Measurements from ENCODE around the gene PRKAA1. TPM values are rescaled to one million over a fixed set of nuclear protein-coding genes. Genes with fewer than 3 reads are reported as not detected.
"Not testable (repeated sequence)": the region's sequence is repeated elsewhere in the genome, so short reads cannot be mapped to it uniquely, and the experiment has no call there.

The PRKAA1 gene
- total RNA-seq, 8 experiments from 2014 or later = 18.3 to 70.7 (median 33.8) TPM

DNA sequence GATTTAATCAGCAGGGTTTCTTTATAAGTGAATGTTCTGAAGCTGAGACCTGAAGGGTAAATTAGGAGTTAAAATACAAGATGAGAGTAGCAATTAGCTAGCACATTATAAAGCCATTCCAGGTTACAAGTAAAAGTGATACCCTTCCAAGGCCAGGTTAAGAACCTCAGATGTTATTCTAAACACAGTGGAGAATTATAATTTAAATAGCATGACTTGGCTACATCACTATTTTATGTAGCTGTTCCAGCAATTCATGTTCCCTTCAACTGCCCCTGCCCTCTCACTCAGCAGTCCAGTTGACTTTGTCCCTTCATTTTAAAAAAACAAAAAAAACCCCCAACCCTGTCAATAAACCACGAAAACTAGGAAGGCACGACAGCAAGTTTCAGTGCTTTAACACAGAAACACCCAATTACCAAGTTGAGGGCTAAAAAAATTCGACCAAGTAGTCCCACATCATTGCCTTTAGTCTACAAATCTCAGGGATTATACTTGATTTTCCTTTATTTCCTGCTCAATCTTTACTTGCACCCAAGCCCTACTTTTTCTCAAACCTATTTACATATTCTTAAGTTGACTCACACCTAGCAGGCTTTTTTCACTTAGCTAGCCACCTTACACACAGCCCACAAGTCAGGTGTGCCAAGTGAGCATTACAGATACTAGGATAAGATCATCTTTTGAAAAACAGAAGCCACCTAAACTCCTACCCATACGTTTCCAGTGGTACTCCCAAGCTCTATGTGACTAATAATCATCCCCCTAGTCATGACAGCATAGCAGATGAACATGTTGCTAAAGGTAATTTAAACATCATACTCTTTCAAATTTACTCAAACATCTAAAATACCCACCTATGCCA, 33.4 kb upstream of the PRKAA1 start:
- WGBS, 10 experiments = 39 to 95% (median 66%) methylated on average over 2 to 4 of the region's 4 CpGs; no CpG with 5 or more reads in 2 of the 10 experiments
- in situ Hi-C loops (cut with MboI; ENCODE audit: low pct_unique_long_range_greater_than_20kb in 2 of 9, low sequenced_read_pairs in 9 of 9, unreplicated experiment in 9 of 9) = loop anchor here in 1 of 9 experiments (10.0 kb wide), 1 partner anchor 77 kb away; the partner anchor contains the start of gene TTC33
- H3K4me3 ChIP-seq = no peak overlapping the region
- H3K4me1 ChIP-seq (replicated peaks in 1 of 2) = peaks cover 5 to 18% of the 10 kb centered on the region in 2 donors
- no peak overlapping the region for H3K27ac ChIP-seq
- no peak for ATAC-seq (replicated peaks in 6 of 8)

GRCh38 chr5:40829748-40830533, 31.8 kb upstream of the PRKAA1 start:
- Histone ChIP-seq H3K4me1 (replicated peaks in 1 of 2) (peaks cover 0 to 12% of the 10 kb centered on the region in 2 donors), H3K27ac (no peak overlapping the region), H3K4me3 (no peak overlapping the region)
- 80 to 100% (median 92%) methylated on average over 1 to 4 of the region's 13 CpGs; no CpG with 5 or more reads in 3 of the 10 experiments for WGBS, 10 experiments
- in situ Hi-C loops (cut with MboI; ENCODE audit: low pct_unique_long_range_greater_than_20kb in 2 of 9, low sequenced_read_pairs in 9 of 9, unreplicated experiment in 9 of 9) = loop anchor here in 1 of 9 experiments (10.0 kb wide), 1 partner anchor 75 kb away; the partner anchor contains the start of gene TTC33
- ATAC-seq (replicated peaks in 6 of 8) = no peak

DNA sequence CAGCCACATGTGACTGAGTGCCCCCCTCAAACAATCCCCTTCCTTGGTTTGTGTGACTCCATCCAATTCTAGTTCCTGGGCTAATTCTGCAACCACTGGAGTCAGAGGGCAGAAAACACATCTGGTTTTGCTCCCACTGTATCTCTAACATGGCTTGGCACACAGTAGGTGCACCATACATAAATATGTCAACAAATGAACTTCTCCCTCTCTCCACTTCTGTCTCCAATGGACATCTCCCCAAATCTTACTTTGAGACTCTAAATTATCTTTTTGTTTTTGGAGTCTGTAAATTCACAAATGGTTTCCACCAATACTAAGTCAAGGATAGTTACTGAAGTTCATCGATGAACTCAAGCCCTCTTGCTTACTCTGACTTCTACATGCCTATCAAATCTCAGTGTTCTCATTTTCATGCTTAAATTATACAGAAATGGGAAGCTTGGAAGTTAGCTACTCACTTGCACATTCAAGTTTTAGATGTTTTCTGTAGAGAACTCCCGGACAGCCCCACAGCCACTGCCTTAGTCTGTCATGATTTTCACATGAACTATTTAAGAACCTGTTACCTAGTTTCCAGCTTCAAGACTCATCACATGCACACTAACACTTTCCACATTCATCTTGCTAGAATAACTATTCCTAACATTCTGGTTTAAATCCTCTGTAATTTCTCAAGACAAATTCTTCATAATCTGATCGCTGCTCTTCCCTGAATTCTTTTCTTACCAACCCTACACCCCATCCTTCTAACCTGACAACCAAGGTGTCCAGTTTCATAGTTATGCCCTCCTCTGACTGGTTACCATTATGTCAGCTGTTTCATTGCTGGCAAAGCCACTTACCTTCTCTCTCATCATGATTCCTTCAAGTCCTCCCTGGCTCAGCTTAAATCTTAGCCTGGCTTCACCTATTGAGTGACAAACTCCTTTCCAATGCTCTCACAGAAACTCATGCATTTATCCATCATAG, 30.8 kb upstream of the PRKAA1 start:
- ATAC-seq (replicated peaks in 6 of 8) = no peak
- in situ Hi-C loops (cut with MboI; ENCODE audit: low pct_unique_long_range_greater_than_20kb in 2 of 9, low sequenced_read_pairs in 9 of 9, unreplicated experiment in 9 of 9) = no loop called here
- no peak overlapping the region for H3K4me3 ChIP-seq
- no peak overlapping the region for H3K27ac ChIP-seq
- WGBS, 10 experiments = 90 to 100% (median 100%) methylated on average over 1 to 3 of the region's 3 CpGs; no CpG with 5 or more reads in 1 of the 10 experiments
- peaks cover 0 to 12% of the 10 kb centered on the region in 2 donors for H3K4me1 ChIP-seq (replicated peaks in 1 of 2)

- Histone ChIP-seq H3K4me1 (replicated peaks in 1 of 2) (peaks cover 0 to 3% of the 10 kb centered on the region in 2 donors), H3K27ac (no peak overlapping the region), H3K4me3 (no peak overlapping the region)
- 33 to 100% (median 97%) methylated on average over 1 to 3 of the region's 3 CpGs; no CpG with 5 or more reads in 1 of the 10 experiments for WGBS, 10 experiments
- in situ Hi-C loops (cut with MboI; ENCODE audit: low pct_unique_long_range_greater_than_20kb in 2 of 9, low sequenced_read_pairs in 9 of 9, unreplicated experiment in 9 of 9) = no loop called here
- no peak for ATAC-seq (replicated peaks in 6 of 8)
These were observed 30.0 kb upstream of the PRKAA1 start for GRCh38 chr5:40828021-40828631.

GRCh38 chr5:40827188-40827977, 29.2 kb upstream of the PRKAA1 start:
- no peak overlapping the region for H3K27ac ChIP-seq
- 77 to 100% (median 92%) methylated on average over 2 to 14 of the region's 14 CpGs for WGBS, 10 experiments
- no peak overlapping the region for H3K4me3 ChIP-seq
- H3K4me1 ChIP-seq (replicated peaks in 1 of 2) = no peaks in the 10 kb centered on the region
- in situ Hi-C loops (cut with MboI; ENCODE audit: low pct_unique_long_range_greater_than_20kb in 2 of 9, low sequenced_read_pairs in 9 of 9, unreplicated experiment in 9 of 9) = no loop called here
- no peak for ATAC-seq (replicated peaks in 6 of 8)

DNA sequence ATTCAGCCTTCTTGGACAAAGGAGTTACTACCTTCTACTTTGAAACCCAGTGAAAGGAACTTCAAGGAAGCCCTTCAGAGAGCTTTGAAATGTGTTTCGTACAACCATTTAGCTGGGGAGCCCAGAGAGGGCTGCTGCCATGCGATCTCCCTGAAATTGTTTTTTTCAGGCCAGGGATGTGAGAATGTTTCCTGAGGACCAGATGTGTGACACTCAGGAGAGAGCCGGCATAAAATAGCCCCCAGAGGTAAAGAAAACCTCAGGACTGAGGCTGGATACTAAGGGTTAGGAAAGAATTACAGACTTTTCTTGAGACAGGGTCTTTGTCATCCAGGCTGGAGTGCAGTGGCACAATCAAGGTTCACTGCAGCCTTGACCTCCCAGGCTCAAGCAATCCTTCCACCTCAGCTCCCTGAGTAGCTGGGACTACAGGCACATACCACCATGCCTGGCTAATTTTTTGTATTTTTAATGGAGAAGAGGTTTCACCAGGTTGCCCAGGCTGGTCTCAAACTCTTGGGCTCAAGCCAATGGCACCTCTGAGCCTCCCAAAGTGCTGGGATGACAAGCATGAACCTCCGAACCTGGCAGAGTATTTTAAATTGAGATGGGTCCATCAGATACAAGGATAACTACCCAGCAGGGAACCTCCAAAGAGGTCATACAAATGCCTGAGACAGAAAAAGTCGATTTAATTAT, 28.5 kb upstream of the PRKAA1 start:
- H3K27ac ChIP-seq = no peak overlapping the region
- ATAC-seq (replicated peaks in 6 of 8) = peak in 1 of 8 experiments; percentile 3
- WGBS, 10 experiments = 69 to 100% (median 99%) methylated on average over 1 to 5 of the region's 5 CpGs; no CpG with 5 or more reads in 4 of the 10 experiments
- in situ Hi-C loops (cut with MboI; ENCODE audit: low pct_unique_long_range_greater_than_20kb in 2 of 9, low sequenced_read_pairs in 9 of 9, unreplicated experiment in 9 of 9) = no loop called here
- H3K4me1 ChIP-seq (replicated peaks in 1 of 2) = no peaks in the 10 kb centered on the region
- H3K4me3 ChIP-seq = no peak overlapping the region

DNA sequence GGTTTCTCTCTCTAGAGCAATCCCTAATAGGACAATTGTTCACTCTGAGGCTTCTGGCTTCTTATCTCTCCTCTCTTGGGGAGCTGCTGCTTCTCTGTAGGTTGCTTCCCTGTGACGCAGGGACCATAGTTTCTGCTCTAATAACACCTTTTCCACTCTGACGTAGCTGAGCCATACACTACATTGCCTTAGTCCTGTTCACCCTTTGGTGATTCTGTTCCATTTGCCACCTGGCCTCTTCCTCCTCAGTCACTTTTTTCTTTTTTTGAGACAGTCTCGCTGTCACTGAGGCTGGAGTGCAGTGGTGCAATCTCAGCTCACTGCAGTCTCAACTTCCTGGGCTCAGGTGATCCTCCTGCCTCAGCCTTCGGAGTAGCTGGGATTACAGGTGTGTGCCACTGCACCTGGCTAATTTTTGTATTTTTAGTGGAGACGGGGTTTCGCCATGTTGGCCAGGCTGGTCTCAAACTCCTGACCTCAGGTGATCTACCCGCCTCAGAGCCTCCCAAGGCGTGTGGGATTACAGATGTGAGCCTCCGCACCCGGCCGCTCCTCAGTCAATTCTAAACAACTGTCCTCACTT, 27.4 kb upstream of the PRKAA1 start:
- peak in 4 of 8 experiments; percentile 3 to 15 (median 6) for ATAC-seq (replicated peaks in 6 of 8)
- H3K27ac ChIP-seq; in situ Hi-C loops (cut with MboI; ENCODE audit: low pct_unique_long_range_greater_than_20kb in 2 of 9, low sequenced_read_pairs in 9 of 9, unreplicated experiment in 9 of 9); H3K4me3 ChIP-seq; H3K4me1 ChIP-seq (replicated peaks in 1 of 2): not testable (repeated sequence)
- 17 to 100% (median 93%) methylated on average over 1 to 7 of the region's 11 CpGs; no CpG with 5 or more reads in 1 of the 10 experiments for WGBS, 10 experiments

DNA sequence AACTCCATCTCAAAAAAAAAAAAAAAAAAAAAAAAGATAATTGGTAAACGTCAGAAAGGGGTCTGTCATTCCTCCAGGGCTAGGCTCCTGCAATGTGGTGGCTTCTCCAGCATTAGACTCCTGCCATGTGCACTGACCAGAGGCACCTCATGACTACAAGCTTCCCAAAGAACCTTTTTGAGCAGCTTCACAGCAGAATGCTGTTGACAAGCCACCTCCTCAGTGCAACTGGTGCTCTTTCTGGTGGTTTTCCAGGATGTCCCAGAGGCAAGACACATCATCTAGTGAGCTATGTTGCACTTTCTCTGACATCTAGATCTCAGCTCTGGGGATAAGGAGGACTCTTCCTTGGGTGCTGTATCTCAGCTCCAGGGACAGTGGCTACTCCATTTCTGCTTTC, 25.3 kb upstream of the PRKAA1 start:
- Histone ChIP-seq H3K4me3 (no peak overlapping the region), H3K27ac (no peak overlapping the region), H3K4me1 (replicated peaks in 1 of 2) (no peaks in the 10 kb centered on the region)
- in situ Hi-C loops (cut with MboI; ENCODE audit: low pct_unique_long_range_greater_than_20kb in 2 of 9, low sequenced_read_pairs in 9 of 9, unreplicated experiment in 9 of 9) = no loop called here
- ATAC-seq (replicated peaks in 6 of 8) = peak in 1 of 8 experiments; percentile 37
- WGBS, 10 experiments = 0 to 50% (median 40%) methylated on average over 1 of the region's 1 CpG; no CpG with 5 or more reads in 6 of the 10 experiments

- Histone ChIP-seq H3K4me1 (replicated peaks in 1 of 2) (no peaks in the 10 kb centered on the region), H3K4me3 (no peak overlapping the region), H3K27ac (no peak overlapping the region)
- WGBS, 10 experiments = 80 to 83% (median 83%) methylated on average over 1 of the region's 2 CpGs; no CpG with 5 or more reads in 7 of the 10 experiments
- ATAC-seq (replicated peaks in 6 of 8) = no peak
- in situ Hi-C loops (cut with MboI; ENCODE audit: low pct_unique_long_range_greater_than_20kb in 2 of 9, low sequenced_read_pairs in 9 of 9, unreplicated experiment in 9 of 9) = no loop called here
These were observed 15.6 kb upstream of the PRKAA1 start for GRCh38 chr5:40813698-40814281.

GRCh38 chr5:40812125-40812524, 14.0 kb upstream of the PRKAA1 start:
- WGBS, 10 experiments = 20 to 100% (median 40%) methylated on average over 1 of the region's 1 CpG; no CpG with 5 or more reads in 5 of the 10 experiments
- H3K4me1 ChIP-seq (replicated peaks in 1 of 2) = no peaks in the 10 kb centered on the region
- H3K4me3 ChIP-seq = no peak overlapping the region
- no peak overlapping the region for H3K27ac ChIP-seq
- in situ Hi-C loops (cut with MboI; ENCODE audit: low pct_unique_long_range_greater_than_20kb in 2 of 9, low sequenced_read_pairs in 9 of 9, unreplicated experiment in 9 of 9) = no loop called here
- no peak for ATAC-seq (replicated peaks in 6 of 8)

Data from motor neuron (in vitro differentiated cells).